ENCODE results near the gene MAPK6. TPM values are rescaled to one million over a fixed set of nuclear protein-coding genes. Genes with fewer than 3 reads are reported as not detected.

MAPK6 gene
- total and polyA plus RNA-seq, 2 donors (not counting 1 experiment from before 2014, with no cell fraction given) = 3.2 to 17.9 TPM

DNA sequence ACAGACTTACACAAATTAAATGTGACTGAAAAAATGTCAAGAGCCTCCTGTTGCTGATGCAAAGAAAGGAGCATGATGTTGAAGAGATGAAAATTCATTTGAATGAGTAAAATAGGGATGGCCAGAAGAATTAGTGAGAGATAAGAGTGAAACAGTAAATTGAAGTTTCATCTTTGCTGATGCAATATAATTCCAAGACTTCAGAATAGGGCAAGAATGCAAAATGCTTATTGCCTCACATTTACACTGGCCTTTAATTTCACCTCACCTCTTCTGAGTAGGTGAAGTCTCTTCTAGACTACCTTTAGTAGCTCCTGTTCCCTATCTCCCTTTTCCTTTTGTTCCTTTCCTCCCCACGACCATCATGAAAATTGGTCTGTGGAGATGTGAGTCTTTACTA lies 15.3 kb upstream of the MAPK6 start:
- DNase-seq (no peak), ATAC-seq (ENCODE audit: low read depth) (no peak)
- no peaks in the 10 kb centered on the region for H3K36me3 ChIP-seq (replicated peaks in 1 of 2; ENCODE audit: control extremely low read depth in 1 of 2, control insufficient read depth in 1 of 2, extremely low read depth in 1 of 2, insufficient read depth in 2 of 2, low read length in 1 of 2)
- no peaks in the 10 kb centered on the region for H3K79me2 ChIP-seq (ENCODE audit: control insufficient read depth, insufficient read depth, low read length)
- H3K4me3 ChIP-seq (ENCODE audit: control extremely low read depth in 1 of 5, extremely low read depth in 1 of 5, insufficient read depth in 1 of 5, low read depth in 2 of 5, low read length in 4 of 5) = no peak overlapping the region
- ChIA-PET CTCF (no interaction called here), POLR2A (no interaction called here)
- no peak overlapping the region for H2AFZ ChIP-seq (ENCODE audit: insufficient read depth, low read depth, low read length, poor library complexity, severe bottlenecking)
- intact Hi-C loops (cut with micrococcal nuclease) = no loop called here
- no peak overlapping the region for H3K27ac Mint-ChIP-seq
- H3K4me2 ChIP-seq (replicated peaks; ENCODE audit: low read depth, low read length, poor library complexity, severe bottlenecking) = no peak overlapping the region
- no peaks in the 10 kb centered on the region for H3K27me3 ChIP-seq (replicated peaks in 1 of 4; ENCODE audit: control extremely low read depth in 1 of 4, control insufficient read depth in 3 of 4, insufficient read depth in 4 of 4, low read length in 3 of 4)
- H3K9ac ChIP-seq (ENCODE audit: low read length) = no peak overlapping the region
- no peak overlapping the region for H3K27ac ChIP-seq (ENCODE audit: low read length in 2 of 2)
- H3K4me1 Mint-ChIP-seq = peaks cover 26% of the 10 kb centered on the region
- no peaks in the 10 kb centered on the region for H3K9me3 ChIP-seq (ENCODE audit: control extremely low read depth in 1 of 3, control insufficient read depth in 2 of 3, insufficient read depth in 1 of 3, low read length in 2 of 3)
- H4K20me1 ChIP-seq (ENCODE audit: control insufficient read depth, insufficient read depth, low read length, poor library complexity, severe bottlenecking) = no peaks in the 10 kb centered on the region
- no CpG with 5 or more reads among the region's 1 CpG for WGBS (ENCODE audit: insufficient coverage)
- TF ChIP-seq, protein P1, sequence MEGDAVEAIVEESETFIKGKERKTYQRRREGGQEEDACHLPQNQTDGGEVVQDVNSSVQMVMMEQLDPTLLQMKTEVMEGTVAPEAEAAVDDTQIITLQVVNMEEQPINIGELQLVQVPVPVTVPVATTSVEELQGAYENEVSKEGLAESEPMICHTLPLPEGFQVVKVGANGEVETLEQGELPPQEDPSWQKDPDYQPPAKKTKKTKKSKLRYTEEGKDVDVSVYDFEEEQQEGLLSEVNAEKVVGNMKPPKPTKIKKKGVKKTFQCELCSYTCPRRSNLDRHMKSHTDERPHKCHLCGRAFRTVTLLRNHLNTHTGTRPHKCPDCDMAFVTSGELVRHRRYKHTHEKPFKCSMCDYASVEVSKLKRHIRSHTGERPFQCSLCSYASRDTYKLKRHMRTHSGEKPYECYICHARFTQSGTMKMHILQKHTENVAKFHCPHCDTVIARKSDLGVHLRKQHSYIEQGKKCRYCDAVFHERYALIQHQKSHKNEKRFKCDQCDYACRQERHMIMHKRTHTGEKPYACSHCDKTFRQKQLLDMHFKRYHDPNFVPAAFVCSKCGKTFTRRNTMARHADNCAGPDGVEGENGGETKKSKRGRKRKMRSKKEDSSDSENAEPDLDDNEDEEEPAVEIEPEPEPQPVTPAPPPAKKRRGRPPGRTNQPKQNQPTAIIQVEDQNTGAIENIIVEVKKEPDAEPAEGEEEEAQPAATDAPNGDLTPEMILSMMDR (IDR thresholded peaks at IDR 0.05) = no peak
- peaks cover 6% of the 10 kb centered on the region for H3K9me3 Mint-ChIP-seq (ENCODE audit: insufficient read depth)
- H3K4me3 Mint-ChIP-seq = no peak overlapping the region
- peaks cover 14 to 24% of the 10 kb centered on the region in 2 donors for H3K4me1 ChIP-seq (ENCODE audit: control insufficient read depth in 2 of 2, insufficient read depth in 2 of 2, low read length in 2 of 2)
- H3K27me3 Mint-ChIP-seq = no peaks in the 10 kb centered on the region

DNA sequence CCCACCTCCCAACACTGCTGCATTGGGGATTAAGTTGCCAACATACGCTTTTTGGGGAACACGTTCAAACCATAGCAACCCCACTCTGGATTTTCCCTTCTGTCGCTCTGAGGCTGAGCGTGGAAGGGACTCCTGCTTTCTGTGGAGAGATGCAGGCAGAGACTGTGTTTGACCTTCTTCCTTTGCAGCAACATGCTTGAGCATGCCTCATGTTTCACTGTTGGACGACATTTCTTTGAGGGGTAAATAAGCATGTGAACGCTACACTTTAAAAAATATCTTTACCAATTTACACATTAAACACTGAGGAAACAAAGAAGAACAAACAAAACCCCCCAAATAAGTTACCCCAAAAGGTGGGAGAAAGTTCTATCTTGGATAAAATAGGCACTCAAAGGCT lies 14.2 kb upstream of the MAPK6 start:
- H3K9me3 Mint-ChIP-seq (ENCODE audit: insufficient read depth) = peaks cover 6% of the 10 kb centered on the region
- no peak for DNase-seq
- Histone ChIP-seq H4K20me1 (ENCODE audit: control insufficient read depth, insufficient read depth, low read length, poor library complexity, severe bottlenecking) (no peaks in the 10 kb centered on the region), H2AFZ (ENCODE audit: insufficient read depth, low read depth, low read length, poor library complexity, severe bottlenecking) (no peak overlapping the region), H3K27ac (ENCODE audit: low read length in 2 of 2) (no peak overlapping the region), H3K9ac (ENCODE audit: low read length) (no peak overlapping the region), H3K4me1 (ENCODE audit: control insufficient read depth in 2 of 2, insufficient read depth in 2 of 2, low read length in 2 of 2) (peaks cover 20 to 31% of the 10 kb centered on the region in 2 donors), H3K9me3 (ENCODE audit: control extremely low read depth in 1 of 3, control insufficient read depth in 2 of 3, insufficient read depth in 1 of 3, low read length in 2 of 3) (no peaks in the 10 kb centered on the region), H3K36me3 (replicated peaks in 1 of 2; ENCODE audit: control extremely low read depth in 1 of 2, control insufficient read depth in 1 of 2, extremely low read depth in 1 of 2, insufficient read depth in 2 of 2, low read length in 1 of 2) (no peaks in the 10 kb centered on the region), H3K27me3 (replicated peaks in 1 of 4; ENCODE audit: control extremely low read depth in 1 of 4, control insufficient read depth in 3 of 4, insufficient read depth in 4 of 4, low read length in 3 of 4) (no peaks in the 10 kb centered on the region), H3K79me2 (ENCODE audit: control insufficient read depth, insufficient read depth, low read length) (no peaks in the 10 kb centered on the region), H3K4me2 (replicated peaks; ENCODE audit: low read depth, low read length, poor library complexity, severe bottlenecking) (no peak overlapping the region), H3K4me3 (ENCODE audit: control extremely low read depth in 1 of 5, extremely low read depth in 1 of 5, insufficient read depth in 1 of 5, low read depth in 2 of 5, low read length in 4 of 5) (no peak overlapping the region)
- CTCF ChIA-PET = no interaction called here
- POLR2A ChIA-PET = no interaction called here
- WGBS (ENCODE audit: insufficient coverage) = 100% methylated on average over 2 of the region's 6 CpGs
- intact Hi-C loops (cut with micrococcal nuclease) = loop anchor here (5.0 kb wide), 1 partner anchor 42 kb away; no protein-coding TSS in a partner anchor
- peaks cover 33% of the 10 kb centered on the region for H3K4me1 Mint-ChIP-seq
- no peak overlapping the region for H3K27ac Mint-ChIP-seq
- H3K27me3 Mint-ChIP-seq = no peaks in the 10 kb centered on the region
- ATAC-seq (ENCODE audit: low read depth) = no peak
- H3K4me3 Mint-ChIP-seq = no peak overlapping the region
- no peak for TF ChIP-seq EZH2 (IDR thresholded peaks at IDR 0.05; ENCODE audit: borderline replicate concordance, insufficient read depth, low read depth, low read length, poor library complexity, severe bottlenecking)
- TF ChIP-seq, protein P1 (IDR thresholded peaks at IDR 0.05) = no peak
